WTC11 (cell line): Measurements from ENCODE around the gene TEC. TPM values are rescaled to one million over a fixed set of nuclear protein-coding genes. Genes with fewer than 3 reads are reported as not detected.
A peak's percentile ranks its signal among the peaks of the same experiment; 100 is the strongest.

Experiments
- ATAC-seq: fragments of 200-7000 bp; cut with Tn5 transposase; 2 replicates; pipeline ENCODE4 v1.10.0; 2021; ENCODE audit warnings: mild to moderate bottlenecking, moderate library complexity
- CTCF ChIA-PET: fragments of 300-600 bp; sonication (Branson Sonifier 250); formaldehyde crosslinking; loops from one replicate; lab custom pipeline; 2021; ENCODE audit warnings: antibody characterized with exemption; lab: Charles Lee
- POLR2A ChIA-PET: fragments of 350-600 bp; sonication (Branson Sonifier 250); formaldehyde crosslinking; loops from one replicate; lab custom pipeline; 2021; ENCODE audit warnings: antibody characterized with exemption; lab: Charles Lee
- DNase-seq: peaks from one replicate; pipeline ENCODE4 v3.0.0; 2021; ENCODE audit warnings: low spot score
- H3K27ac Mint-ChIP-seq: 2 replicates; pipeline ENCODE4 v1.8.0; 2021; ENCODE audit warnings: mixed read lengths
- H3K27me3 Mint-ChIP-seq: 2 replicates; pipeline ENCODE4 v1.8.0; 2021; ENCODE audit warnings: low read depth, mild to moderate bottlenecking, moderate library complexity, mixed read lengths
- H3K36me3 Mint-ChIP-seq: 2 replicates; pipeline ENCODE4 v1.8.0; 2021; ENCODE audit warnings: mixed read lengths
- H3K4me1 Mint-ChIP-seq: 2 replicates; pipeline ENCODE4 v1.8.0; 2022; ENCODE audit warnings: mixed read lengths
- H3K4me3 Mint-ChIP-seq: 2 replicates; pipeline ENCODE4 v1.8.0; 2021; ENCODE audit warnings: mild to moderate bottlenecking, moderate library complexity, mixed read lengths
- H3K9me3 Mint-ChIP-seq: 2 replicates; pipeline ENCODE4 v1.8.0; 2021; ENCODE audit warnings: mixed read lengths
- ARID4B ChIP-seq: sonication (generic); formaldehyde crosslinking; IDR thresholded peaks from 2 replicates; pipeline ENCODE4 v1.8.0; 2023; ENCODE audit warnings: missing genetic modification reagents, mild to moderate bottlenecking, borderline replicate concordance
- CTCF ChIP-seq: fragments of 200-600 bp; IDR thresholded peaks from 2 replicates; pipeline ENCODE4 v1.8.0; 2022; ENCODE audit warnings: antibody characterized with exemption
- E2F1 ChIP-seq: sonication (generic); formaldehyde crosslinking; IDR thresholded peaks from 2 replicates; pipeline ENCODE4 v1.8.0; 2022; ENCODE audit warnings: mild to moderate bottlenecking, missing genetic modification reagents
- E2F5 ChIP-seq: sonication (generic); formaldehyde crosslinking; IDR thresholded peaks from 2 replicates; pipeline ENCODE4 v1.8.1; 2022; ENCODE audit warnings: mild to moderate bottlenecking, moderate library complexity, missing genetic modification reagents
- FOXJ3 ChIP-seq: sonication (generic); formaldehyde crosslinking; IDR thresholded peaks from 2 replicates; pipeline ENCODE4 v1.9.0; 2021; ENCODE audit warnings: missing genetic modification reagents, mild to moderate bottlenecking, borderline replicate concordance
- HMGA2 ChIP-seq: fragments of 250-450 bp; sonication (Bioruptor Pico); IDR thresholded peaks from 2 replicates; pipeline ENCODE4 v1.4.0; 2021; ENCODE audit warnings: mild to moderate bottlenecking, moderate library complexity
- HMGXB4 ChIP-seq: sonication (generic); formaldehyde crosslinking; IDR thresholded peaks from 2 replicates; pipeline ENCODE4 v1.8.1; 2023; ENCODE audit warnings: mild to moderate bottlenecking, moderate library complexity, missing genetic modification reagents
- JAZF1 ChIP-seq: fragments of 250-450 bp; sonication (Bioruptor Pico); IDR thresholded peaks from 2 replicates; pipeline ENCODE4 v1.9.0; 2021; ENCODE audit warnings: moderate library complexity, mild to moderate bottlenecking, inconsistent platforms
- KAT7 ChIP-seq: sonication (generic); formaldehyde crosslinking; IDR thresholded peaks from 2 replicates; pipeline ENCODE4 v1.8.1; 2023; ENCODE audit warnings: missing genetic modification reagents, mild to moderate bottlenecking, borderline replicate concordance
- MYBL2 ChIP-seq: sonication (generic); formaldehyde crosslinking; IDR thresholded peaks from 2 replicates; pipeline ENCODE4 v1.8.1; 2023; ENCODE audit warnings: mild to moderate bottlenecking, moderate library complexity, missing genetic modification reagents
- NFE2L1 ChIP-seq: sonication (generic); formaldehyde crosslinking; IDR thresholded peaks from 2 replicates; pipeline ENCODE4 v1.8.1; 2023; ENCODE audit warnings: missing genetic modification reagents
- NR2C2 ChIP-seq: sonication (generic); formaldehyde crosslinking; IDR thresholded peaks from 2 replicates; pipeline ENCODE4 v1.8.0; 2022; ENCODE audit warnings: mild to moderate bottlenecking, missing genetic modification reagents
- SMAD4 ChIP-seq: sonication (generic); formaldehyde crosslinking; IDR thresholded peaks from 2 replicates; pipeline ENCODE4 v1.8.0; 2022; ENCODE audit warnings: mild to moderate bottlenecking, missing genetic modification reagents
- TCF7 ChIP-seq: sonication (generic); formaldehyde crosslinking; IDR thresholded peaks from 2 replicates; pipeline ENCODE4 v1.8.0; 2022; ENCODE audit warnings: mild to moderate bottlenecking, low read depth, missing genetic modification reagents, moderate library complexity
- ZNF232 ChIP-seq: sonication (generic); formaldehyde crosslinking; IDR thresholded peaks from 2 replicates; pipeline ENCODE4 v1.8.0; 2022; ENCODE audit warnings: mild to moderate bottlenecking, missing genetic modification reagents
- ZNF317 ChIP-seq: sonication (generic); formaldehyde crosslinking; IDR thresholded peaks from 2 replicates; pipeline ENCODE4 v1.8.1; 2023; ENCODE audit warnings: low read depth, mild to moderate bottlenecking, moderate library complexity, missing genetic modification reagents, borderline replicate concordance
- total RNA-seq: library from RNA; stranded (reverse); gene quantifications from 3 replicates; pipeline ENCODE4 v1.2.3, GENCODE V29; 2021

TEC gene
- total RNA-seq, 1 experiment from 2014 or later: 8.8 TPM

GRCh38 chr4:48275686-48276085 lies 6.0 kb upstream of the TEC start:
- POLR2A ChIA-PET: interaction anchor here (1.0 kb wide), 1 partner anchor 66 kb away, joined by 5 read pairs; the partner anchor contains the start of gene SLAIN2
- no peak for TF ChIP-seq ZNF317
- no peak for TF ChIP-seq MYBL2 (CRISPR knock-in tag)
- Mint-ChIP-seq H3K27ac (no peak overlapping the region), H3K4me3 (no peak overlapping the region), H3K36me3 (peaks cover 19% of the 10 kb centered on the region), H3K27me3 (peaks cover 4% of the 10 kb centered on the region; the same call in 1 of the 2 replicates), H3K4me1 (peaks cover 4% of the 10 kb centered on the region), H3K9me3 (peaks cover 23% of the 10 kb centered on the region)
- ATAC-seq: no peak
- DNase-seq: no peak
- CTCF ChIA-PET: interaction anchor here (0.6 to 2.8 kb wide), 12 partner anchors 15 to 271 kb away, joined by 3 to 37 read pairs (median 4); no protein-coding TSS in a partner anchor

GRCh38 chr4:48275247-48275646 lies 5.6 kb upstream of the TEC start:
- DNase-seq: no peak
- Mint-ChIP-seq H3K4me3 (no peak overlapping the region), H3K4me1 (peaks cover 9% of the 10 kb centered on the region), H3K27me3 (peaks cover 4% of the 10 kb centered on the region; the same call in 1 of the 2 replicates), H3K36me3 (peaks cover 17% of the 10 kb centered on the region), H3K27ac (no peak overlapping the region), H3K9me3 (peaks cover 20% of the 10 kb centered on the region)
- peak; percentile 84 for ATAC-seq
- ChIA-PET CTCF (interaction anchor here (0.6 to 2.8 kb wide), 16 partner anchors 16 to 438 kb away, joined by 3 to 37 read pairs (median 4); no protein-coding TSS in a partner anchor), POLR2A (interaction anchor here (1.0 kb wide), 1 partner anchor 67 kb away, joined by 5 read pairs; the partner anchor contains the start of gene SLAIN2)
- TF ChIP-seq CTCF (peak; percentile 28; the same call in 1 of the 2 replicates), HMGA2 (CRISPR knock-in tag) (no peak)

GRCh38 chr4:48271626-48272025 lies 2.0 kb upstream of the TEC start:
- Mint-ChIP-seq H3K4me3 (no peak overlapping the region), H3K27ac (no peak overlapping the region), H3K4me1 (peaks cover 32% of the 10 kb centered on the region)
- CTCF ChIA-PET: interaction anchor here (1.4 kb wide), 1 partner anchor 142 kb away, joined by 3 read pairs; no protein-coding TSS in a partner anchor
- DNase-seq (no peak), ATAC-seq (no peak)
- no peak for TF ChIP-seq KAT7 (CRISPR knock-in tag)
- TF ChIP-seq ZNF232 (CRISPR knock-in tag): no peak
- no peak for TF ChIP-seq E2F5 (CRISPR knock-in tag)
- no peak for TF ChIP-seq NR2C2 (CRISPR knock-in tag)
- no peak for TF ChIP-seq HMGXB4 (CRISPR knock-in tag)
- no peak for TF ChIP-seq E2F1 (CRISPR knock-in tag)
- TF ChIP-seq, all 79 proteins: peak for 0
- POLR2A ChIA-PET: no interaction called here
- Mint-ChIP-seq H3K27me3 (peaks cover 4% of the 10 kb centered on the region; the same call in 1 of the 2 replicates), H3K36me3 (peaks cover 12% of the 10 kb centered on the region), H3K9me3 (peaks cover 13% of the 10 kb centered on the region)

- POLR2A ChIA-PET: no interaction called here
- H3K36me3 Mint-ChIP-seq: peaks cover 15% of the 10 kb centered on the region
- ATAC-seq: no peak
- DNase-seq: no peak
- CTCF ChIA-PET: interaction anchor here (0.7 to 1.4 kb wide), 4 partner anchors 30 to 143 kb away, joined by 3 to 4 read pairs (median 3); no protein-coding TSS in a partner anchor
- peak overlapping the region; percentile 96 for H3K4me3 Mint-ChIP-seq
- H3K27ac Mint-ChIP-seq: no peak overlapping the region
- peaks cover 4% of the 10 kb centered on the region; the same call in 1 of the 2 replicates for H3K27me3 Mint-ChIP-seq
- H3K9me3 Mint-ChIP-seq: peaks cover 13% of the 10 kb centered on the region
- peaks cover 32% of the 10 kb centered on the region for H3K4me1 Mint-ChIP-seq
- TF ChIP-seq NFE2L1 (CRISPR knock-in tag) (no peak), ARID4B (CRISPR knock-in tag) (no peak), ZNF317 (no peak), FOXJ3 (CRISPR knock-in tag) (no peak), SMAD4 (CRISPR knock-in tag) (no peak), JAZF1 (no peak), TCF7 (CRISPR knock-in tag) (no peak)
These were observed 1.4 kb upstream of the TEC start for GRCh38 chr4:48270951-48271473.
